RWPE1 (cell line): Measurements from ENCODE around the gene SH3PXD2A.

ENCODE experiments used
- CTCF ChIA-PET: fragments of 350-600 bp; sonication (Branson Sonifier 250); formaldehyde crosslinking; extraction: SDS; loops from one replicate; lab custom pipeline; 2021; lab: Yijun Ruan, JAX
- POLR2A ChIA-PET: fragments of 400-600 bp; formaldehyde crosslinking; extraction: SDS; loops from one replicate; lab custom pipeline; 2020; ENCODE audit warnings: antibody characterized with exemption; ENCODE audit not compliant: low non-redundant PET; lab: Yijun Ruan, JAX
- DNase-seq: peaks from one replicate; pipeline ENCODE4 v3.0.0; 2012; ENCODE audit warnings: low spot score
- H3K27ac ChIP-seq: fragments of 450-650 bp; 2 replicates; pipeline ENCODE4 v1.5.1; 2017
- TF ChIP-seq, protein P1 (sequence below): fragments of 450-650 bp; conservative IDR thresholded peaks from 2 replicates; pipeline ENCODE4 v1.5.1; 2017; ENCODE audit warnings: low read depth, mild to moderate bottlenecking

The SH3PXD2A gene

DNA sequence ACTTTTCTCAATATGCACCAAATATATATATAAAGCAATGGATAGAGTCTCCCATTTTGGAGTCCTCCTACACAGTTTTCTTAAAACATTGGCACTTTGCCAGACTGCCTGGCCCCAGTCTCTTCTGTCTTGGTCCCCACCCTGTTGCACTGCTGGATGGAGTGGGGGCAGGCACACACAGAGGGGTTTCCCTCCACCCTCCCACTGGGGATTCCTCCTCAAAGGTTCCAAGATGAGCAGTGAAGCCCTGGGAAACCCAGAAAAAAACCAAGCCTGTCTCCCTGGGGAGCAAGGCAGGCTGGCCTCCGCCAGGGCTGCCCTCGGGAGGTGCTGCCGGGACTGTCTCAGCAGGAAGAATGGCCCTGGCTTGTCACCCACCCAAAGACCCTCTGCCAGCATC is 68.0 kb downstream of the SH3PXD2A start:
- TF ChIP-seq, protein P1, sequence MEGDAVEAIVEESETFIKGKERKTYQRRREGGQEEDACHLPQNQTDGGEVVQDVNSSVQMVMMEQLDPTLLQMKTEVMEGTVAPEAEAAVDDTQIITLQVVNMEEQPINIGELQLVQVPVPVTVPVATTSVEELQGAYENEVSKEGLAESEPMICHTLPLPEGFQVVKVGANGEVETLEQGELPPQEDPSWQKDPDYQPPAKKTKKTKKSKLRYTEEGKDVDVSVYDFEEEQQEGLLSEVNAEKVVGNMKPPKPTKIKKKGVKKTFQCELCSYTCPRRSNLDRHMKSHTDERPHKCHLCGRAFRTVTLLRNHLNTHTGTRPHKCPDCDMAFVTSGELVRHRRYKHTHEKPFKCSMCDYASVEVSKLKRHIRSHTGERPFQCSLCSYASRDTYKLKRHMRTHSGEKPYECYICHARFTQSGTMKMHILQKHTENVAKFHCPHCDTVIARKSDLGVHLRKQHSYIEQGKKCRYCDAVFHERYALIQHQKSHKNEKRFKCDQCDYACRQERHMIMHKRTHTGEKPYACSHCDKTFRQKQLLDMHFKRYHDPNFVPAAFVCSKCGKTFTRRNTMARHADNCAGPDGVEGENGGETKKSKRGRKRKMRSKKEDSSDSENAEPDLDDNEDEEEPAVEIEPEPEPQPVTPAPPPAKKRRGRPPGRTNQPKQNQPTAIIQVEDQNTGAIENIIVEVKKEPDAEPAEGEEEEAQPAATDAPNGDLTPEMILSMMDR = no peak
- CTCF ChIA-PET = interaction anchor here (1.0 kb wide), 1 partner anchor 97 kb away, joined by 3 read pairs; no protein-coding TSS in a partner anchor
- H3K27ac ChIP-seq = peak overlapping the region; percentile 91
- DNase-seq = no peak
- POLR2A ChIA-PET = no interaction called here

GRCh38 chr10:103786020-103786419 is 69.4 kb downstream of the SH3PXD2A start:
- ChIA-PET POLR2A (interaction anchor here (0.6 kb wide), 1 partner anchor 92 kb away, joined by 4 read pairs; no protein-coding TSS in a partner anchor), CTCF (interaction anchor here (0.6 kb wide), 1 partner anchor 70 kb away, joined by 5 read pairs; no protein-coding TSS in a partner anchor)
- DNase-seq = no peak
- peak overlapping the region; percentile 91 for H3K27ac ChIP-seq
- TF ChIP-seq, protein P1 = no peak

- ChIA-PET POLR2A (no interaction called here), CTCF (interaction anchor here (1.1 to 1.2 kb wide), 2 partner anchors 20 to 100 kb away, joined by 3 to 4 read pairs; no protein-coding TSS in a partner anchor)
- TF ChIP-seq, protein P1 = no peak
- peak overlapping the region; percentile 91 for H3K27ac ChIP-seq
- DNase-seq = no peak
Measured at GRCh38 chr10:103784723-103785418, 70.5 kb downstream of the SH3PXD2A start.

- POLR2A ChIA-PET = no interaction called here
- TF ChIP-seq, protein P1 = no peak
- CTCF ChIA-PET = interaction anchor here (0.7 to 1.2 kb wide), 2 partner anchors 101 to 317 kb away, joined by 3 to 4 read pairs; no protein-coding TSS in a partner anchor
- no peak for DNase-seq
- H3K27ac ChIP-seq = peak overlapping the region; percentile 91
Measured at GRCh38 chr10:103784089-103784488, 71.3 kb downstream of the SH3PXD2A start.

- ChIA-PET CTCF (interaction anchor here (0.7 to 1.2 kb wide), 2 partner anchors 101 to 317 kb away, joined by 3 to 4 read pairs; no protein-coding TSS in a partner anchor), POLR2A (no interaction called here)
- H3K27ac ChIP-seq = peak overlapping the region; percentile 91
- TF ChIP-seq, protein P1 = no peak
- no peak for DNase-seq
Measured at GRCh38 chr10:103783681-103784080, 71.7 kb downstream of the SH3PXD2A start.

- peak; percentile 91 for DNase-seq
Measured at GRCh38 chr10:103781329-103782061, 73.9 kb downstream of the SH3PXD2A start.

More at GRCh38 chr10:103781329-103782061, 73.9 kb downstream of the SH3PXD2A start:
- ChIA-PET POLR2A (interaction anchor here (0.7 kb wide), 1 partner anchor 72 kb away, joined by 3 read pairs; no protein-coding TSS in a partner anchor), CTCF (interaction anchor here (0.5 to 1.4 kb wide), 14 partner anchors 8 to 145 kb away, joined by 3 to 7 read pairs (median 3); partner anchors contain the start of gene SH3PXD2A)
- H3K27ac ChIP-seq = peak overlapping the region; percentile 91
- TF ChIP-seq, protein P1 = no peak
